HEK293 (cell line): ENCODE data around the gene PACSIN2.

Source experiments
- CTCF ChIA-PET: fragments of 350-600 bp; formaldehyde crosslinking; extraction: SDS; loops from one replicate; lab custom pipeline; 2021; ENCODE audit warnings: antibody characterized with exemption; lab: Yijun Ruan, JAX
- POLR2A ChIA-PET: fragments of 300-600 bp; formaldehyde crosslinking; extraction: SDS; loops from one replicate; lab custom pipeline; 2020; ENCODE audit warnings: antibody characterized with exemption, inconsistent platforms; lab: Yijun Ruan, JAX
- H3K27ac ChIP-seq: fragments of 200-500 bp; sonication (Bioruptor generic); 2 replicates; pipeline ENCODE4 v1.5.1; 2014; ENCODE audit warnings: low read depth, low read length, control low read depth, inconsistent platforms; ENCODE audit errors: extremely low read depth
- H3K36me3 ChIP-seq, 2 experiments: fragments of 200-500 bp in 1 of 2; sonication (Bioruptor generic) in 1 of 2; 1 replicate in 1 of 2; 2 replicates in 1 of 2; pipeline ENCODE4 v1.5.1; 2014 to 2017; ENCODE audit warnings: inconsistent platforms in 2 of 2, low read length in 2 of 2; ENCODE audit not compliant: control insufficient read depth in 2 of 2, insufficient read depth in 1 of 2
- H3K4me1 ChIP-seq: fragments of 200-500 bp; sonication (Bioruptor generic); 2 replicates; pipeline ENCODE4 v1.5.1; 2014; ENCODE audit warnings: mild to moderate bottlenecking, low read length, inconsistent platforms; ENCODE audit not compliant: control insufficient read depth, insufficient read depth
- H3K4me3 ChIP-seq: 2 replicates; pipeline ENCODE4 v1.5.1; 2011; ENCODE audit warnings: low read depth, mild to moderate bottlenecking, control low read depth, low read length, moderate library complexity
- H3K9me3 ChIP-seq: fragments of 200-500 bp; sonication (Bioruptor generic); 2 replicates; pipeline ENCODE4 v1.5.1; 2014; ENCODE audit warnings: low read depth, low read length, inconsistent platforms; ENCODE audit not compliant: control insufficient read depth, insufficient read depth
- GLI2 ChIP-seq: fragments of 450-650 bp; formaldehyde crosslinking; IDR thresholded peaks from 2 replicates; pipeline ENCODE4; 2017; ENCODE audit warnings: missing biosample characterization, missing genetic modification characterization, low read depth, borderline replicate concordance
- KLF1 ChIP-seq: fragments of 450-650 bp; formaldehyde crosslinking; IDR thresholded peaks from 2 replicates; pipeline ENCODE4 v1.5.1; 2016; ENCODE audit warnings: missing biosample characterization, missing genetic modification characterization
- YY2 ChIP-seq: fragments of 450-650 bp; formaldehyde crosslinking; IDR thresholded peaks from 2 replicates; pipeline ENCODE4 v1.5.1; 2016; ENCODE audit warnings: missing biosample characterization, missing genetic modification characterization
- ZIC2 ChIP-seq: fragments of 450-650 bp; formaldehyde crosslinking; IDR thresholded peaks from 2 replicates; pipeline ENCODE4 v1.5.1; 2016; ENCODE audit warnings: missing biosample characterization, missing genetic modification characterization
- ZNF114 ChIP-seq: fragments of 450-650 bp; formaldehyde crosslinking; IDR thresholded peaks from 2 replicates; pipeline ENCODE4 v1.5.0; 2017; ENCODE audit warnings: missing biosample characterization, missing genetic modification characterization
- ZNF132 ChIP-seq: fragments of 450-650 bp; formaldehyde crosslinking; IDR thresholded peaks from 2 replicates; pipeline ENCODE4 v1.5.1; 2017; ENCODE audit warnings: missing biosample characterization, missing genetic modification characterization, borderline replicate concordance
- ZNF138 ChIP-seq: fragments of 450-650 bp; formaldehyde crosslinking; IDR thresholded peaks from 2 replicates; pipeline ENCODE4 v1.5.1; 2016; ENCODE audit warnings: missing biosample characterization, missing genetic modification characterization, borderline replicate concordance
- ZNF155 ChIP-seq: fragments of 450-650 bp; formaldehyde crosslinking; IDR thresholded peaks from 2 replicates; pipeline ENCODE4 v1.5.1; 2016; ENCODE audit warnings: missing biosample characterization, missing genetic modification characterization
- ZNF239 ChIP-seq: fragments of 450-650 bp; formaldehyde crosslinking; IDR thresholded peaks from 2 replicates; pipeline ENCODE4 v1.5.1; 2016; ENCODE audit warnings: missing biosample characterization, missing genetic modification characterization
- ZNF335 ChIP-seq: fragments of 450-650 bp; formaldehyde crosslinking; conservative IDR thresholded peaks from 2 replicates; pipeline ENCODE4 v1.5.1; 2016; ENCODE audit warnings: missing biosample characterization, missing genetic modification characterization
- ZNF341 ChIP-seq: fragments of 450-650 bp; formaldehyde crosslinking; IDR thresholded peaks from 2 replicates; pipeline ENCODE4; 2016; ENCODE audit warnings: low read depth, missing biosample characterization, missing genetic modification characterization
- ZNF514 ChIP-seq: fragments of 450-650 bp; formaldehyde crosslinking; IDR thresholded peaks from 2 replicates; pipeline ENCODE4 v1.5.1; 2016; ENCODE audit warnings: missing biosample characterization, missing genetic modification characterization
- ZNF530 ChIP-seq: fragments of 450-650 bp; formaldehyde crosslinking; IDR thresholded peaks from 2 replicates; pipeline ENCODE4 v1.5.1; 2016; ENCODE audit warnings: low read depth, missing biosample characterization, missing genetic modification characterization
- ZNF549 ChIP-seq: fragments of 450-650 bp; IDR thresholded peaks from 2 replicates; pipeline ENCODE4 v1.5.1; 2018; ENCODE audit warnings: missing biosample characterization, missing genetic modification characterization, mild to moderate bottlenecking, inconsistent platforms, moderate library complexity
- ZNF600 ChIP-seq: fragments of 450-650 bp; formaldehyde crosslinking; IDR thresholded peaks from 2 replicates; pipeline ENCODE4 v1.5.1; 2016; ENCODE audit warnings: missing biosample characterization, missing genetic modification characterization
- ZNF610 ChIP-seq: fragments of 450-650 bp; formaldehyde crosslinking; IDR thresholded peaks from 2 replicates; pipeline ENCODE4 v1.5.1; 2016; ENCODE audit warnings: missing biosample characterization, missing genetic modification characterization, borderline replicate concordance
- ZNF660 ChIP-seq: fragments of 450-650 bp; IDR thresholded peaks from 2 replicates; pipeline ENCODE4 v1.5.1; 2018; ENCODE audit warnings: missing biosample characterization, mild to moderate bottlenecking, missing genetic modification characterization
- ZNF677 ChIP-seq: fragments of 450-650 bp; IDR thresholded peaks from 2 replicates; pipeline ENCODE4 v1.5.0; 2018; ENCODE audit warnings: missing biosample characterization, mild to moderate bottlenecking, missing genetic modification characterization, moderate library complexity
- ZNF76 ChIP-seq: fragments of 450-650 bp; formaldehyde crosslinking; IDR thresholded peaks from 2 replicates; pipeline ENCODE4; 2016; ENCODE audit warnings: low read depth, missing biosample characterization, missing genetic modification characterization, borderline replicate concordance
- ZNF792 ChIP-seq: fragments of 450-650 bp; formaldehyde crosslinking; IDR thresholded peaks from 2 replicates; pipeline ENCODE4 v1.5.1; 2016; ENCODE audit warnings: missing biosample characterization, missing genetic modification characterization
- TF ChIP-seq, protein P1 (sequence below): fragments of 450-650 bp; formaldehyde crosslinking; IDR thresholded peaks from 2 replicates; pipeline ENCODE4 v1.5.1; 2017; ENCODE audit warnings: missing biosample characterization, missing genetic modification characterization
- TF ChIP-seq, protein P2 (sequence below): fragments of 450-650 bp; formaldehyde crosslinking; IDR thresholded peaks from 2 replicates; pipeline ENCODE4 v1.5.1; 2016; ENCODE audit warnings: missing biosample characterization, missing genetic modification characterization
- TF ChIP-seq, protein P3 (sequence below): fragments of 450-650 bp; formaldehyde crosslinking; IDR thresholded peaks from 2 replicates; pipeline ENCODE4 v1.5.1; 2016; ENCODE audit warnings: missing biosample characterization, missing genetic modification characterization
- TF ChIP-seq, protein P4 (sequence below): fragments of 450-650 bp; formaldehyde crosslinking; optimal IDR thresholded peaks from 2 replicates; pipeline ENCODE3; 2016; ENCODE audit warnings: missing biosample characterization, mild to moderate bottlenecking, missing genetic modification characterization

The PACSIN2 gene

DNA sequence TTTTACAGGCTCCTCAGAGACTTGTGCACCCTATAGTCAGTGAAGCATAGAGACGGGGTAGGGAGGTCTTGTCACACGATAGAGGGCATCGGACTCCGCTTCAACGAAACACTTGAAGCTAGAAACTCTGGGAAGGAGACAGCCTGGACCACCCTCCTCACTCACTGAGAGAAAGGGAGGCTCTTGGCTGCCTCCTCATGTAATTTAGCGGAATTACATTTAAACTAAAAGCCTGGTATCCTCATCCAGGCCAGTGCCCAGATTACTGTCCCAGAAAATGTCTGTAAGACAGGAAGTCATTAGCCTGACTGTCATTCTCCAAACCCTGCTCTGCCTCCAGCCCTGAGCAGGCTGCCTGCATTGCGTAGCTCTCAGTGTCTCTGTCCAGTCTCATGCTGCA, 38.2 kb upstream of the PACSIN2 start (continued):
- no peak for TF ChIP-seq ZNF600
- TF ChIP-seq KLF1 (tag by site-specific recombination) = no peak
- TF ChIP-seq, protein P1, sequence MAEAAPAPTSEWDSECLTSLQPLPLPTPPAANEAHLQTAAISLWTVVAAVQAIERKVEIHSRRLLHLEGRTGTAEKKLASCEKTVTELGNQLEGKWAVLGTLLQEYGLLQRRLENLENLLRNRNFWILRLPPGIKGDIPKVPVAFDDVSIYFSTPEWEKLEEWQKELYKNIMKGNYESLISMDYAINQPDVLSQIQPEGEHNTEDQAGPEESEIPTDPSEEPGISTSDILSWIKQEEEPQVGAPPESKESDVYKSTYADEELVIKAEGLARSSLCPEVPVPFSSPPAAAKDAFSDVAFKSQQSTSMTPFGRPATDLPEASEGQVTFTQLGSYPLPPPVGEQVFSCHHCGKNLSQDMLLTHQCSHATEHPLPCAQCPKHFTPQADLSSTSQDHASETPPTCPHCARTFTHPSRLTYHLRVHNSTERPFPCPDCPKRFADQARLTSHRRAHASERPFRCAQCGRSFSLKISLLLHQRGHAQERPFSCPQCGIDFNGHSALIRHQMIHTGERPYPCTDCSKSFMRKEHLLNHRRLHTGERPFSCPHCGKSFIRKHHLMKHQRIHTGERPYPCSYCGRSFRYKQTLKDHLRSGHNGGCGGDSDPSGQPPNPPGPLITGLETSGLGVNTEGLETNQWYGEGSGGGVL (tag by site-specific recombination) = no peak
- no peak for TF ChIP-seq ZNF530 (tag by site-specific recombination)
- no peak for TF ChIP-seq ZNF132 (tag by site-specific recombination)
- no peak for TF ChIP-seq GLI2 (tag by site-specific recombination)
- TF ChIP-seq, protein P2, sequence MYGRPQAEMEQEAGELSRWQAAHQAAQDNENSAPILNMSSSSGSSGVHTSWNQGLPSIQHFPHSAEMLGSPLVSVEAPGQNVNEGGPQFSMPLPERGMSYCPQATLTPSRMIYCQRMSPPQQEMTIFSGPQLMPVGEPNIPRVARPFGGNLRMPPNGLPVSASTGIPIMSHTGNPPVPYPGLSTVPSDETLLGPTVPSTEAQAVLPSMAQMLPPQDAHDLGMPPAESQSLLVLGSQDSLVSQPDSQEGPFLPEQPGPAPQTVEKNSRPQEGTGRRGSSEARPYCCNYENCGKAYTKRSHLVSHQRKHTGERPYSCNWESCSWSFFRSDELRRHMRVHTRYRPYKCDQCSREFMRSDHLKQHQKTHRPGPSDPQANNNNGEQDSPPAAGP (tag by site-specific recombination) = no peak

DNA sequence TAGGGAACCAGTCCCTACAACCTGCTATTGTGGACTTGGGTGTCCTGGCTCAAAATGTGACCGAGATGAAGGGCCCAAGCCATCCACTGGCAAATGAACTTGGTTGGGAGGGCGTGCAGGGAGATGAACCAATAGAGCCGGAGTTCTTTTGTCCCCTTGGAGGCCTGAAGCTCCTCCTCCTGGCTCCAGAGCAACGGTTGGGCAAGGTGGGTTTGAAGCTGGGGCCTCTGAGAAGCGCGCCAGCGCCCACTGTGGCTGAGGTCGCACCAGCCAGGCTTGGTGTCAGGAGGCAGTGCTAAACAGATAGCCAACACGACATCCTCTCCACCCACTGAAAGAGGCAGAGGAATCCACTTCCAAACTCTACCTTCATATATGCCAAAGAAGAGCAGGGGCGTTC, 36.0 kb upstream of the PACSIN2 start:
- no peak for TF ChIP-seq ZNF677 (tag by site-specific recombination)
- TF ChIP-seq ZNF530 (tag by site-specific recombination) = no peak
- no peak for TF ChIP-seq ZNF76 (tag by site-specific recombination)
- no peak for TF ChIP-seq ZIC2 (tag by site-specific recombination)
- TF ChIP-seq, protein P3, sequence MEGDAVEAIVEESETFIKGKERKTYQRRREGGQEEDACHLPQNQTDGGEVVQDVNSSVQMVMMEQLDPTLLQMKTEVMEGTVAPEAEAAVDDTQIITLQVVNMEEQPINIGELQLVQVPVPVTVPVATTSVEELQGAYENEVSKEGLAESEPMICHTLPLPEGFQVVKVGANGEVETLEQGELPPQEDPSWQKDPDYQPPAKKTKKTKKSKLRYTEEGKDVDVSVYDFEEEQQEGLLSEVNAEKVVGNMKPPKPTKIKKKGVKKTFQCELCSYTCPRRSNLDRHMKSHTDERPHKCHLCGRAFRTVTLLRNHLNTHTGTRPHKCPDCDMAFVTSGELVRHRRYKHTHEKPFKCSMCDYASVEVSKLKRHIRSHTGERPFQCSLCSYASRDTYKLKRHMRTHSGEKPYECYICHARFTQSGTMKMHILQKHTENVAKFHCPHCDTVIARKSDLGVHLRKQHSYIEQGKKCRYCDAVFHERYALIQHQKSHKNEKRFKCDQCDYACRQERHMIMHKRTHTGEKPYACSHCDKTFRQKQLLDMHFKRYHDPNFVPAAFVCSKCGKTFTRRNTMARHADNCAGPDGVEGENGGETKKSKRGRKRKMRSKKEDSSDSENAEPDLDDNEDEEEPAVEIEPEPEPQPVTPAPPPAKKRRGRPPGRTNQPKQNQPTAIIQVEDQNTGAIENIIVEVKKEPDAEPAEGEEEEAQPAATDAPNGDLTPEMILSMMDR (tag by site-specific recombination) = no peak
- no peak for TF ChIP-seq ZNF138 (tag by site-specific recombination)
- no peak for TF ChIP-seq GLI2 (tag by site-specific recombination)
- TF ChIP-seq ZNF549 (tag by site-specific recombination) = no peak
- no peak for TF ChIP-seq ZNF335 (tag by site-specific recombination)
- no peak for TF ChIP-seq ZNF341 (tag by site-specific recombination)
- ChIA-PET POLR2A (interaction anchor here (0.6 to 1.7 kb wide), 2 partner anchors 10 to 36 kb away, joined by 5 to 8 read pairs; partner anchors contain the start of gene PACSIN2), CTCF (interaction anchor here (0.5 to 3.3 kb wide), 7 partner anchors 9 to 183 kb away, joined by 3 to 22 read pairs (median 4); no protein-coding TSS in a partner anchor)
- no peaks in the 10 kb centered on the region for H3K9me3 ChIP-seq
- no peaks in the 10 kb centered on the region for H3K4me1 ChIP-seq
- no peaks in the 10 kb centered on the region for H3K36me3 ChIP-seq
- H3K4me3 ChIP-seq = no peak overlapping the region
- H3K27ac ChIP-seq = no peak overlapping the region

DNA sequence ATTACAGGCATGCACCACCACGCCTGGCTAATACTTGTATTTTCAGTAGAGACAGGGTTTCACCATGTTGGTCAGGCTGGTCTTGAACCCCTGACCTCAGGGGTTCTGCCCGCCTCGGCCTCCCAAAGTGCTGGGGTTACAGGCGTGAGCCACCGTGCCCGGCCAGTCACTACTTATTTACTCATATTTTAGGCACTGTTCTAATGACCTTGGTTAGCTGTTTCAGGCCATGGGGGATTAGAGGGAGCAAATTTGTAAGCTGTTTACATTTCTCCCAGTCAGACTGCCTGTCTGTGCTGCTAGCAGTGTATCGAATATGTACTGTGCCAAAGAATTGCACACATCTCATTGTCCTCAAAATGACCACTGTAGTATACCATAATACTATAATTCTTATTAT, 32.7 kb upstream of the PACSIN2 start:
- Histone ChIP-seq H3K27ac (no peak overlapping the region), H3K36me3 (no peaks in the 10 kb centered on the region), H3K9me3 (no peaks in the 10 kb centered on the region), H3K4me3 (no peak overlapping the region), H3K4me1 (no peaks in the 10 kb centered on the region)
- ChIA-PET CTCF (no interaction called here), POLR2A (no interaction called here)
- TF ChIP-seq ZNF610 = no peak
- no peak for TF ChIP-seq ZNF530 (tag by site-specific recombination)
- no peak for TF ChIP-seq ZNF114 (tag by site-specific recombination)
- TF ChIP-seq ZNF514 (tag by site-specific recombination) = no peak
- TF ChIP-seq ZNF660 (tag by site-specific recombination) = no peak
- TF ChIP-seq ZNF239 (tag by site-specific recombination) = no peak
- no peak for TF ChIP-seq YY2 (tag by site-specific recombination)
- TF ChIP-seq ZNF792 (tag by site-specific recombination) = no peak
- no peak for TF ChIP-seq ZNF155
- TF ChIP-seq, protein P4, sequence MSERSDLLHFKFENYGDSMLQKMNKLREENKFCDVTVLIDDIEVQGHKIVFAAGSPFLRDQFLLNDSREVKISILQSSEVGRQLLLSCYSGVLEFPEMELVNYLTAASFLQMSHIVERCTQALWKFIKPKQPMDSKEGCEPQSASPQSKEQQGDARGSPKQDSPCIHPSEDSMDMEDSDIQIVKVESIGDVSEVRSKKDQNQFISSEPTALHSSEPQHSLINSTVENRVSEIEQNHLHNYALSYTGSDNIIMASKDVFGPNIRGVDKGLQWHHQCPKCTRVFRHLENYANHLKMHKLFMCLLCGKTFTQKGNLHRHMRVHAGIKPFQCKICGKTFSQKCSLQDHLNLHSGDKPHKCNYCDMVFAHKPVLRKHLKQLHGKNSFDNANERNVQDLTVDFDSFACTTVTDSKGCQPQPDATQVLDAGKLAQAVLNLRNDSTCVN (tag by site-specific recombination) = no peak
